ENCODE measurements around the gene PRAME.

DNA sequence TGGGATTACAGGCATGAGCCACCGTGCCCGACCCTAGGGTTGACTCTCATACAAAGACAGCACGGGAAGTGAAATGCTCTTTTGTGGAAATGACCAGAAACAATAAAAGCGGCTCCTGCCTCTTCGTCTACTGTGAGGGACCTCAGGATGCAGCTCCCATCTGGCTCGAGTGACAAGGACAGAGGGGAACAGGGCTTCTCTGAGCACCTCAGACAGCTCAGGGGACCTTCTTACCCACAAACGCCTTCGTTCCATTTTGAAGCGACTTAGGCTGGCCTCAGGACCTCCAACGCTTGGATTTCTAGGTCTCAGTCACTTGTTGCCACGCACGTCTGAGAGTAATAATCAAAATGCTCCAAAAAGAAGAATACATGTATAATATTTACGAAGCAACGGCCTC, 2.5 kb downstream of the PRAME start:
- TF ChIP-seq RARB (CRISPR knock-in tag; IDR thresholded peaks at IDR 0.05) (no peak), OSR1 (CRISPR knock-in tag; IDR thresholded peaks at IDR 0.05) (no peak), BACH2 (CRISPR knock-in tag; IDR thresholded peaks at IDR 0.05; ENCODE audit: borderline replicate concordance) (no peak), GLIS3 (CRISPR knock-in tag; IDR thresholded peaks at IDR 0.05) (no peak), TOX (CRISPR knock-in tag; IDR thresholded peaks at IDR 0.05; ENCODE audit: borderline replicate concordance) (no peak), ZFP3 (CRISPR knock-in tag; IDR thresholded peaks at IDR 0.05) (no peak), ARNTL (CRISPR knock-in tag; IDR thresholded peaks at IDR 0.05; ENCODE audit: borderline replicate concordance, low read depth) (no peak), ZNF70 (CRISPR knock-in tag; IDR thresholded peaks at IDR 0.05) (no peak), ESRRG (CRISPR knock-in tag; IDR thresholded peaks at IDR 0.05) (no peak)
- TF ChIP-seq, protein P1, sequence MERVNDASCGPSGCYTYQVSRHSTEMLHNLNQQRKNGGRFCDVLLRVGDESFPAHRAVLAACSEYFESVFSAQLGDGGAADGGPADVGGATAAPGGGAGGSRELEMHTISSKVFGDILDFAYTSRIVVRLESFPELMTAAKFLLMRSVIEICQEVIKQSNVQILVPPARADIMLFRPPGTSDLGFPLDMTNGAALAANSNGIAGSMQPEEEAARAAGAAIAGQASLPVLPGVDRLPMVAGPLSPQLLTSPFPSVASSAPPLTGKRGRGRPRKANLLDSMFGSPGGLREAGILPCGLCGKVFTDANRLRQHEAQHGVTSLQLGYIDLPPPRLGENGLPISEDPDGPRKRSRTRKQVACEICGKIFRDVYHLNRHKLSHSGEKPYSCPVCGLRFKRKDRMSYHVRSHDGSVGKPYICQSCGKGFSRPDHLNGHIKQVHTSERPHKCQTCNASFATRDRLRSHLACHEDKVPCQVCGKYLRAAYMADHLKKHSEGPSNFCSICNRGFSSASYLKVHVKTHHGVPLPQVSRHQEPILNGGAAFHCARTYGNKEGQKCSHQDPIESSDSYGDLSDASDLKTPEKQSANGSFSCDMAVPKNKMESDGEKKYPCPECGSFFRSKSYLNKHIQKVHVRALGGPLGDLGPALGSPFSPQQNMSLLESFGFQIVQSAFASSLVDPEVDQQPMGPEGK (CRISPR knock-in tag; IDR thresholded peaks at IDR 0.05; ENCODE audit: borderline replicate concordance), result no peak
- TF ChIP-seq, protein P2, sequence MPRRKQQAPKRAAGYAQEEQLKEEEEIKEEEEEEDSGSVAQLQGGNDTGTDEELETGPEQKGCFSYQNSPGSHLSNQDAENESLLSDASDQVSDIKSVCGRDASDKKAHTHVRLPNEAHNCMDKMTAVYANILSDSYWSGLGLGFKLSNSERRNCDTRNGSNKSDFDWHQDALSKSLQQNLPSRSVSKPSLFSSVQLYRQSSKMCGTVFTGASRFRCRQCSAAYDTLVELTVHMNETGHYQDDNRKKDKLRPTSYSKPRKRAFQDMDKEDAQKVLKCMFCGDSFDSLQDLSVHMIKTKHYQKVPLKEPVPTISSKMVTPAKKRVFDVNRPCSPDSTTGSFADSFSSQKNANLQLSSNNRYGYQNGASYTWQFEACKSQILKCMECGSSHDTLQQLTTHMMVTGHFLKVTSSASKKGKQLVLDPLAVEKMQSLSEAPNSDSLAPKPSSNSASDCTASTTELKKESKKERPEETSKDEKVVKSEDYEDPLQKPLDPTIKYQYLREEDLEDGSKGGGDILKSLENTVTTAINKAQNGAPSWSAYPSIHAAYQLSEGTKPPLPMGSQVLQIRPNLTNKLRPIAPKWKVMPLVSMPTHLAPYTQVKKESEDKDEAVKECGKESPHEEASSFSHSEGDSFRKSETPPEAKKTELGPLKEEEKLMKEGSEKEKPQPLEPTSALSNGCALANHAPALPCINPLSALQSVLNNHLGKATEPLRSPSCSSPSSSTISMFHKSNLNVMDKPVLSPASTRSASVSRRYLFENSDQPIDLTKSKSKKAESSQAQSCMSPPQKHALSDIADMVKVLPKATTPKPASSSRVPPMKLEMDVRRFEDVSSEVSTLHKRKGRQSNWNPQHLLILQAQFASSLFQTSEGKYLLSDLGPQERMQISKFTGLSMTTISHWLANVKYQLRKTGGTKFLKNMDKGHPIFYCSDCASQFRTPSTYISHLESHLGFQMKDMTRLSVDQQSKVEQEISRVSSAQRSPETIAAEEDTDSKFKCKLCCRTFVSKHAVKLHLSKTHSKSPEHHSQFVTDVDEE (CRISPR knock-in tag; IDR thresholded peaks at IDR 0.05), result no peak
- TF ChIP-seq, protein P3, sequence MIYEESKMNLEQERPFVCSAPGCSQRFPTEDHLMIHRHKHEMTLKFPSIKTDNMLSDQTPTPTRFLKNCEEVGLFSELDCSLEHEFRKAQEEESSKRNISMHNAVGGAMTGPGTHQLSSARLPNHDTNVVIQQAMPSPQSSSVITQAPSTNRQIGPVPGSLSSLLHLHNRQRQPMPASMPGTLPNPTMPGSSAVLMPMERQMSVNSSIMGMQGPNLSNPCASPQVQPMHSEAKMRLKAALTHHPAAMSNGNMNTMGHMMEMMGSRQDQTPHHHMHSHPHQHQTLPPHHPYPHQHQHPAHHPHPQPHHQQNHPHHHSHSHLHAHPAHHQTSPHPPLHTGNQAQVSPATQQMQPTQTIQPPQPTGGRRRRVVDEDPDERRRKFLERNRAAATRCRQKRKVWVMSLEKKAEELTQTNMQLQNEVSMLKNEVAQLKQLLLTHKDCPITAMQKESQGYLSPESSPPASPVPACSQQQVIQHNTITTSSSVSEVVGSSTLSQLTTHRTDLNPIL (CRISPR knock-in tag; IDR thresholded peaks at IDR 0.05; ENCODE audit: low read depth), result no peak
